Stimulated activated CD8-positive, alpha-beta memory T cell treated with anti-CD3 and anti-CD28 coated beads, Interleukin-4, amount 100 ng/mL, for 48 hours (primary cell): ENCODE data around the gene NUMA1.
A peak's percentile ranks its signal among the peaks of the same experiment; 100 is the strongest.

ENCODE experiments used
- DNase-seq: peaks from one replicate; pipeline ENCODE4 v3.0.0-alpha.2; 2020

The NUMA1 gene

GRCh38 chr11:72080326-72081183, at the start of gene NUMA1, which contains the start of gene LRRC51:
TSS of gene NUMA1 (minus strand) at chr11:72080542. CDS start at chr11:72035943, 44,599 bp downstream.
TSS of gene LRRC51 (plus strand) at chr11:72080850. CDS start at chr11:72089084, 8,234 bp downstream.
- peak; percentile 99 for DNase-seq

GRCh38 chr11:72129381-72129780, 49.0 kb upstream of the NUMA1 start:
- DNase-seq: no peak

- DNase-seq: no peak
Measured at GRCh38 chr11:72127923-72128322, 47.6 kb upstream of the NUMA1 start.

GRCh38 chr11:72125956-72126355, 45.6 kb upstream of the NUMA1 start:
- DNase-seq: no peak

DNA sequence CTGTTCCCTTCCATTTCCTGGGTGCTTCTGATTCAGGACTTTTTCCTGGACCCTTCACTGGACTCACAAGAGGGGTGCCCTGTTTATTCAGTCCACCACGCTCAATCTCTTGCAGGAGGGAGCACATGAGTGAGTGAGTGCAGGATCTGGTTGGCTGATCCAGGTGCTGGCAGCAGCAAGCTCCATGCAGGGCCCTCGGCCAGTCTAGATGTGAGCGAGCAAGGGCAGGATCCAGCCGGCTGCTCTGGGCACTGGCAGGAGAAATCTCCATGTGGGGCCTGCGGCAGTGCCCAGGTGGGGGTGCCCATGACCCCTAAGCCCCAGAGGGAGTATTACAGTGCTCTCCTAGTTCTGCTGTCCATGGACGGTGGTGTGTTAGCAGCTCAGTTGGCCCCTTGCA, 43.7 kb upstream of the NUMA1 start:
- DNase-seq: no peak

DNA sequence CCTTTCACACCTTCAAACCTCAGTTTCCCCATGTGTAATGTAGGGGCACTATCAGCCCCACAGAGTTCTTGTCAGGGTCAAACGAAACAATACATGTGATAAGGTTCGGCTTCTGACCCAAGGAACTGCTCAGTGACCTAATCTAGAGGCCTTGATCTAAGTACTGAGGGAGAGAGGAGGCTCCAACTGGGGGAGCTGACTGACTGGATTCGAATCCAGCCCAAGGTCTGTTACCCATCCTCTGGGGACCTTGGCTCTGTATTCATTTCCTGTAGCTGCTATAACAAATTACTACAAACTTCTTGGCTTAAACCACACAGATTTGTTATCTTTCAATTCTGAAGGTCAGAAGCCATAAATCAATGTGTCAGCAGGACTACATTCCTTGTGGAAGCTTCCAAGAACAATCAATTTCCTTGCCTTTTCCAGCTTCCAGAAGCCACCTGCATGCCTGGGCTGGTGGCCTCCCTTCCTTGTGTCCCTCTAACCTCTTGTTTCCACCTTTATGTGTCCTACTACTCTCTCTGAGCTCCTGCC, 42.8 kb upstream of the NUMA1 start:
- no peak for DNase-seq

DNA sequence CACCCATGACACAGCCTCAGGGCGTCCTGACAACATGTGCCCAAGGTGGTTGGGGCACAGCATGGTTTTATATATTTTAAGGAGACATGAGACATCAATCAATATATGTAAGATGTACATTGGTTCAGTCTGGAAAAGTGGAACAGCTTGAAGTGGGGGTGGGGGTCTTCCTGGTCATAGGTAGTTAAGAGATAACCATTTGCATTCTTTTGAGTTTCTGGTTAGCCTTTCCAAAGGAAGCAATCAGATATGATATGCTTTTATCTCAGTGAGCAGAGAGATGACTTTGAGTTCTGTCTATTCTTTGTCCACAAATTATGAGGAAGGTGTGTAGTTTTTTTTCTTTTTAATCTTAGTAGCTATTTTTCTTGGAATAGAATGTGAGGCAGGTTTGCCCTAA, 42.3 kb upstream of the NUMA1 start:
- DNase-seq: no peak

DNA sequence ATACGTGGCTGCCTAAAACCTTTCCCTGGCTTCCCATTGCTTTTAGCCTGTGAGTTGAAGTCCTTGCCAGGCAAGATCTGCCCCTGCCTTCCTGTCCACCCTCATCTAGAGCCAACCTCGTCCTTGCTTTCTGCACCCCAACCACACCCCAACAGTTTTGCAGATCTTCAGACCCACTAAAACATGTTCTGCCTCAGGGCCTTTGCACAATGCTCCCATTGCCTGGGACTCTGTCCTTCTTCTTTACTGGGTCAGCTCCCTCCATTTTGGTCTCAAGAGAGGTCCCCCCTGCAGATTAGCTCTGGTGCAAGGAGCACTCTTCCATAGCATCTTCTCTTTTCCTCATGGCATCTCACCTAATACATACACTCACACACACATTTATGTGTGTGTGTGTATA, 40.6 kb upstream of the NUMA1 start:
- no peak for DNase-seq

- no peak for DNase-seq
Measured at GRCh38 chr11:72119198-72119597, 38.9 kb upstream of the NUMA1 start.

GRCh38 chr11:72116019-72116755, 35.8 kb upstream of the NUMA1 start:
- no peak for DNase-seq

DNA sequence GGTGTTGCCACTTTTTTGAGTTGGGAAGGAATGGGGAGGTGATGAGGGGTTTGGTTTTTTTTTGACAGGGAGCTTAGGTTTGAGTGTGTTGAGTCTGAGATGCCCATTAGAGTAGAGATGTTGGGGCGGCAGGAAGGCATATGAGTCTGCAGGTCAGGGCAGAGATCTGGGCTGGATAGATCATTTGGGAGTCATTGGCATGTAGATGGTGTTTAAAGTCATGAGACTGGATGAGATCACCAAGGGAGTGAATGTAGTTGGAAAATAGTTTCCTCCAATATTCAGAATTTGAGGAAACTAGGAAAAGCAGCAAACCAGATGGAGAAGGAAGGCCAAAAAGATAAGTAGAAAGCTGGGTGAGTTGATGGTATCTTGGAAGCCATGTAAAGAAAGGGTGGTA, 34.2 kb upstream of the NUMA1 start:
- no peak for DNase-seq

GRCh38 chr11:72112978-72113808, 32.9 kb upstream of the NUMA1 start:
- DNase-seq: no peak

- peak; percentile 100 for DNase-seq
Measured at GRCh38 chr11:72112143-72112977, 32.0 kb upstream of the NUMA1 start, which contains the start of gene ANAPC15. TSS of gene ANAPC15 (minus strand) at chr11:72112695. CDS start at chr11:72111276, 1,419 bp downstream.

GRCh38 chr11:72111300-72112142, 31.2 kb upstream of the NUMA1 start:
- no peak for DNase-seq

DNA sequence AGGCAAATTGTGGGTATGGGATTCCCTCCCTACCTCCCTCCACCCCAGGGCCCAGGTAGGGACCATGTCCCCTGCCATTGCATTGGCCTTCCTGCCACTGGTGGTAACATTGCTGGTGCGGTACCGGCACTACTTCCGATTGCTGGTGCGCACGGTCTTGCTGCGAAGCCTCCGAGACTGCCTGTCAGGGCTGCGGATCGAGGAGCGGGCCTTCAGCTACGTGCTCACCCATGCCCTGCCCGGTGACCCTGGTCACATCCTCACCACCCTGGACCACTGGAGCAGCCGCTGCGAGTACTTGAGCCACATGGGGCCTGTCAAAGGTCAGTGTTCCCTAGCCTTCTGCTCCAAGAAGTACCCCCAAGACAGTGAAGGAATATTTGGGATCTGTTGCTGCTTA, 25.5 kb upstream of the NUMA1 start, which contains the start of gene TOMT:
TSS of gene TOMT (plus strand) at position 37 of the 400 bp plus-strand sequence. CDS start at position 65, 28 bp downstream.
- no peak for DNase-seq

DNA sequence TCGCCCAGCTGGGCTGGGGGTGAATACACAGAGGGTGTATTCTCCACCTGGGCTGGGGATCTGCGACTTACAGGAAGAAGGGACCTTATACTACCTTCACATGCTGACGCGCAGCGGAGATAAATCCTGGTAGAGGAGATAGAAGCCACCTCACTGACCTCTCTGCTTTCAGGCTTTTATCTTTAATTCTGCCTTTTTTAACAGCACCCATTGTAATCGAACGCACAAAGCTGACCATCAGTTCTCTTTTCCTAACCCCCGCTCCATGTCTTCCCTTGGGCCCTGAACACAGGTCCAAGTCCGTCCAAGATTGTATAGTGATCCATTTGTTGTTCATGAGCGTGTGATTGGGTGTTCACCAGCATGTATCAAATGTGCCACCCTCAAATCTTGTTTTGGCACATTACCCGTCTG, 23.4 kb upstream of the NUMA1 start:
- no peak for DNase-seq

DNA sequence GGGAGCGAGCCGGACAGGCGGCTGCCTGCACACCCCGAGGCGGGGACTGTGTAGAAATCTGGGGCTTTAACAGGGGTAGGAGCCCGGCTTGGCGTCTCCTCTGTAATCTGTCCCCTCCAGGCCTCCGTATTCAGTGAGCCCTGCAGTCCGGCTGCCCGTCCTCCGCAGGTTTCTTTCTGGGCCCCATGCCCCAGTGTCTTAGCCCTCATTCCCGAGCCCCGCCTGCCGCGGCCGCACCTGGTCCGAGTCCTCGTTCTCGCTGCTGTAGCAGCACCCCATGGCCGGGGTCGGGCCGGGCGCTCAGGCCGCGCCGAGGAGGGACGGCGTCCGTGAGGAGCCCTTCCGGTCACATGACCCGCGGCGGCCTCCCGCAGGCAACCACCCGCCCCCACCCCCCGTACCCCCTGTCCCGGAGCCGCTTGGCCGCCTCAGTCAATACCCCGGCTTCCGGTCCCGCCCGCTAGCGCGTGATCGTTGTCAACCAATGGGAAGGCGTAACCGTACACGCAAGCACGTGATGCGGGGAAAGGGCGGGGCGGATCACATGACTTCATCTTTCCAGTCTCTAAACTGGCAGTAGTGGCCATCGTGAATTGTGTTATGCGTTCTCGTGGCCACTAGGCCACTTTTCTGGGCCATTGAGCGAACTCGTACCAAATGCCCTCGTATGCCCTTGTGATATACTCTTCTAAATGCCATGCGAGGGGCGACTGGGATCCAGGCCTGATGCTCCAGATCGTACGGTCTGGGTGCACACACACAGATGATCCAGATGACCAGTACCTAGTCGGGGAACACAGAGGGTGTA, 22.8 kb upstream of the NUMA1 start, which contains the start of gene LAMTOR1:
TSS of gene LAMTOR1 (minus strand) at position 352 of the 808 bp plus-strand sequence. CDS start at position 279, 73 bp downstream.
- DNase-seq: peak; percentile 99

DNA sequence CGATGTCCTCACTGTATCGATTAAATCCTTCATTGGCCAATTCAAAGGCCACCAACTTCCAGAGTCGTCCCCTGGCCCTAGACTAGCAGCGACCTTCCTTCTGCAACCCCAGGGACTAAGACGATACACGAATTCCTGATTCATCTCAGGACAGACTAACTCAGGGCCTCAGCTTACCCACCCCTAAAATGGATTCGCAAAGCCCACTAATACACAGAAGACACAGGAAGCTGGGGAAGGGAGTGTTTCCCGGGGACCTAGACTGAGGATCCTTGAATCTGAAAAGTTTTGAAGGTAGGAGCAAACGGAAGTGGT, 22.2 kb upstream of the NUMA1 start:
- DNase-seq: no peak

GRCh38 chr11:72102162-72102561, 21.8 kb upstream of the NUMA1 start:
- no peak for DNase-seq

DNA sequence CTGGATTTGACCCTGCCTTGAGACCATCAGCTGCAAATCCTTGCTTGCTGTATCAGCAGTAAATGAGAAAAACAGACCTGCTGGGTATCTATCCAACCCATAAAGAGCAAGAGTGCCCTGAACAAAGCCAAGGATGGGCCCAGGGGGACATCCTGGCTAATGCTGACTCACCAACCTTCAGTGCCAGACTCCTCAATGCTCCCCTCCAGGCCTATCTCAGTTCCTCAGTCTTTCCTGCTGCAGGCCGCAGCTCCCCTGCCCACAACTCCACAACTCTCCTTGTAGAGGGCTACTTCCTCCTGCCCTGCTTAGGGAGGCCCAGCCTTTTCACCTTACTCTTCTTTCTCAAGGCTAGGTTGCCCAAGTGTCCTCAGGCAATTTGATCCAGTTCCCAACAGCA, 20.1 kb upstream of the NUMA1 start:
- DNase-seq: no peak
